ENCODE data around the gene PM20D2.

DNA sequence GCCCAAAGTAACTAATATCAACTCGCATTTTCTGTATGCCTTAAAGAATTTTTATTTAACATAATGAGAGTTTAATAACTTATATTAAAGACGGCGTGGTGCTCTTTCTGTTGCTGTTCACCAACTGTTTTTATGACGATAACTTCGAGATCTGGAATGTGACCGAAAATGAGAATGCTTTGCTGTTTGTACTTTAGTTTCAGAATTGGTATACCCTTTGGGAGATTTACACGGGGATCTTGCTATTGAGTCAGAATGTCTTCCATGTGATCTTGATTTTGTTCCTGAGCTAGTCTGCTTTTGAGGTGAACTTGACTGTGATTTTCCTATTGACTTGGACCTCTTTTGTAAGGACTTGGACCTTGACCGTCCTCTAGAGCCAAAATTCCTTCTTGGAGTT lies 47.4 kb upstream of the PM20D2 start:
- TF ChIP-seq EZH2 (IDR thresholded peaks at IDR 0.05) (no peak), POLR2AphosphoS5 (IDR thresholded peaks at IDR 0.05; ENCODE audit: borderline replicate concordance, low read depth, low read length) (no peak)

Measured in SK-N-MC (cell line).